NK-92 (cell line): ENCODE results near the gene SUPV3L1.

Experiments used
- DNase-seq: peaks from one replicate; lab custom pipeline; 2025; ENCODE audit not compliant: unreplicated experiment; lab: John Stamatoyannopoulos, UW

SUPV3L1 gene

DNA sequence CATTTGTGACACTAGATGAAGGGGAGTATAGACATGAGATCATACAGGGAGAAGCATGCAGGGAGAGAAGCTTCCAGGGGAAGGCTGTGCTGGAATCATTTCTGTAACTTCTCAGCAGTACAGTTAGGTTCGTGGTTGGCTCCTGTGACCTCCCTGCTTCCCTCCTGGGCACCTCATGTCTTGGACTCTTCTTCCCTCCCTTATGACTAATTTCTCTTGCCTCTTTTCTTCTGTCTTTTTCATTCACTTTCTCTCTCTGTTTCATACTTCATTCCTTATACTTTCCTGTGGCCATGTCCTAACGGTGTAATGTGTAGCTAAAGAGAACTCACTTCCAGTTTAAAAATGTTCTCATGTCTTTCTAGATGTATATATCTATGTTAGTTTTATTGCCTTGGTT, 21.0 kb downstream of the SUPV3L1 start:
- DNase-seq: no peak

GRCh38 chr10:69202332-69202731, 22.3 kb downstream of the SUPV3L1 start:
- no peak for DNase-seq

- DNase-seq: no peak
Measured at GRCh38 chr10:69208761-69209160, 28.7 kb downstream of the SUPV3L1 start.

DNA sequence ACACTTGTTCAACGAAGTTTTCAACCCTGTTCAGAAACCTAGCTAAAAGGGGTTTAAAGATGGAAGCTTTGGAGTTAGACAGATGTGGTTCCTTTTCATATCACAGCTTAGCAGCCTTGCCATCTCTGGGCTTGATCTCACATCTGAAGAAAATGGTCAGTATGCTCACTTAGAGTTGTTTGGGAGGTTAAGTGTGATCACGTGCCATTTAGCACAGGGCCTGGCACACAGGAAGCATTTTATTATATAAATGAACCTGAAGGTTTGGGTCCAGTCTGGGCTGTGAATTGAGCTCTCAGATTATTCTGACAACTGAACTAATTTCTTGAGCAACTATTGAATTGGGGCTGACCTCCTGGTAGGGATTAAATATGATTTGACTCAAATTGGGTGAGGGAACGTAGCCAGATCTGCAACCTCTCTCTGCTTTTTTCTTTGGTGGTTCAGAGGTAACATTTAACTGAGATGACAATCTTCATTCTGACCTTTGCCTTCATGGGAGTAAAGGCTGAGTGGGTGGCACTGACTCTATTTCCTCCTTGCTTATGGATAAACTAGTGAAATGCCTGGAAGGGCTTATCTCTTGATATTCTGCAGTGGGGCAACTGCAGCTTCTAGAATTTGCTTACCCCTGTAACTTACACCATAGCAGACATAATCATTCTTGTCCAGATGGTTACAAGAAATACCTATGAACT, 29.9 kb downstream of the SUPV3L1 start:
- no peak for DNase-seq

- DNase-seq: no peak
Measured at GRCh38 chr10:69211104-69211503, 31.1 kb downstream of the SUPV3L1 start.

DNA sequence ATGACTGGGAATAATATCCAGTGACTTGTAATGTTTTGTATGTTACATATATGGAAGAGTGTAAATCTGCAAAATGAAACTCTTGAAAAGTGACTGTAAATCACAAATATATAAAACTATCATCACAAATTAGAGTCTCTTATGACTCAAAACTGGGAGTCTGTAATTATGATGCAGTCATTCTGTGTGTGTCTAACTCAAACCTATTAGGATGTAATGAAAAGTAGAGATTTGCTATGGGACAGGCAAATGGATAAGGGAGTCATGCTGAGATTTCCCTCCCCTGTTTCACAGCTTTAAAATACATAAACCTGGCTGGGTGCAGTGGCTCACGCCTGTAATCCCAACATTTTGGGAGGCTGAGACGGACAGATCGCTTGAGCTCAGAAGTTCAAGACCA, 31.5 kb downstream of the SUPV3L1 start:
- DNase-seq: no peak

- no peak for DNase-seq
Measured at GRCh38 chr10:69213591-69214311, 33.7 kb downstream of the SUPV3L1 start.

DNA sequence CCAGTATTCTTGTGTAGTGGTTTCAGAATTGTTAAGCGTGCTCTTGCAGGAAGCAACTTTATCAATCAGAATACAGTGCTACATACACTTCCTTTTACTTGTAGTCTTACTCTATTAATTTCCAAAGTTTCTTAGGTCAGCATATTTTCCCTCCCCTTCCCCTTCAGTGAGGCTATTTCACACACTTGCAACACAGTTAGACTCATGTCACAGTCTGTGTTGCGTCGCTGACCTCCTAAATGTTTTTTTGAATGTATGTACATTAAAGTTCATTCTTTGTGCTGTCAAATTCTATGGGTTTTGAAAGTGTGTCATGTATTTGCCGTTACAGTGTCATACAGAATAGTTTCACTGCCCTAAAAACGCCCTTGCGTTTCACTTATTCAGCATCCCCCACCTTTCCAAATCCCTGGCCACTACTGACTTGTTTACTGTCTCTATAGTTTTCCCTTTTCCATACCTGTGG, 34.7 kb downstream of the SUPV3L1 start:
- DNase-seq: no peak

DNA sequence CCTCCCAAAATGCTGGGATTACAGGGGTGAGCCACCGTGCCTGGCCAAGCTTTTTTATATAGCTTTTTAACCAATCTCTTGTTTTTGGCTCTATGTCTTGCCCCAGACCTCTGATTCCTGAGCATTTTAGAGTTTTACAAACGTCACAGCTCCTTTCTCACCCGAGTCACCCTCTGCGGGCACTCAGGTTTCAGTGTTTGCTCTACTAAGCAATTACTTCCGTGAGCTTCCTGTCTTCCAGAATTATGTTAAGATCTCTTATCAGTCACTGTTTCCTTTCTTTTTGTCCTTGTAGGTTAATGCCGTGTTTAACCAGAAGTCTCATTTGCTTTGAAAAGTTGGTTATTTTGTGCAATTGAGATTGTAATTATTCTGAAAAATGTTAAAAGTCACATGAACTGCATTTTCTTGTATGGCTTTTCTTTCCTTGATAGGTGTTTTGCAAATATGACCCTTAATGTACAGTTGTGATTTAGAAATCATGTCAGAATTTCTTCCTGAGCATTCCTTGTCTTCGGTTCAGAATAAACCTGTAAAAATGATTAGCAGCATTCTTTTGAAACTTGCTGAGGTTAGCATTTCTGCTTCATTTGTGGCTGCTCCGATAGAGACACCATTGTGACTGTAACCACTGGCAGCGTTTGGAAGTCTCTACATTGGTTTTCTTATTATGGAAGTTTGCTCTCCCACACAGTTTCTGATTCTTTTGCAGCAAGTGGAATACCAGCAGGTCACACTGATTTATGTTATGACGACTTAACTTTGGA, 35.6 kb downstream of the SUPV3L1 start:
- DNase-seq: no peak

GRCh38 chr10:69216577-69217118, 36.6 kb downstream of the SUPV3L1 start:
- no peak for DNase-seq

- no peak for DNase-seq
Measured at GRCh38 chr10:69217119-69217754, 37.2 kb downstream of the SUPV3L1 start.

- DNase-seq: no peak
Measured at GRCh38 chr10:69218831-69219230, 38.8 kb downstream of the SUPV3L1 start.

DNA sequence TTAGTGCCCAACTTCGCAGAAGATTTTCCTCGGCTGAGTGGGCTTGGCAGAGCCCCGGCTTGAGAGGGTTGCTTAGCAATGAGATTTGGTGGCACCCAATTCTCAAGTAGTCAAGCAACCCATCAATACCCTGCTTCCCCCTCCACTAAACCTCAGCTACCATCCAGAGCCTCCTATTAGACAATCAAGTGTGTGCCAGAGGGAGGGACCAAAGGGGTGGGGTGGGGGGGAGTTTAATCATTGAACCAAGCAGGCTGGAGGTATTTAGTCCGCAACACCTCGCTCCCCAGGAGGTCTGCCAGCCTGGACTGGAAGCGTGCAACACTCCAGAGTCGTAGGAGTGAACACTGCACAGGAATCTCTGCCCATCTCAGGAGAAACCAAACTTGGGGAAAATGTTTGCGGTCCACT, 40.0 kb downstream of the SUPV3L1 start, which contains the start of gene HKDC1:
Gene HKDC1, plus strand, starts transcription at position 292 of the 411 bp plus-strand sequence. Its CDS starts 104 bp downstream, at position 396.
- DNase-seq: no peak

DNA sequence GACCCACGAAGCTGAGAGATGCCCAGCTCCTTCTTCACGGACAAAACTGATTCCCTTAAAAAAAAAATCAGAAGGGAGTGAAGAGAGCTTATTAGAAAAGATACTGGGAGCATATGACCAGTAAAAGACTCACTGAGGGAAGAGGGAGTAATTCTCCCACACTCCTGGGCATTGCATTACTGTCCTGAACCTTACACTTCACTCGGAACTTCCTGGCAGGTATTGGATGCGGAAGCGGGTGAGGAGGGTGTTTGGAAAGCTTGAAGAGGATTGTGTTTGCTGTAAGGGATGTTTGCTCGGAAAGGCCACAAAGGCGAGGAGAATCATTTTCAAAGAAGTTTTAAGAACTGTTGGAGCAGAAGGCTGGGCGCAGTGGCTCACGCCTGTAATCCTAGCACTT, 40.5 kb downstream of the SUPV3L1 start:
- no peak for DNase-seq

DNA sequence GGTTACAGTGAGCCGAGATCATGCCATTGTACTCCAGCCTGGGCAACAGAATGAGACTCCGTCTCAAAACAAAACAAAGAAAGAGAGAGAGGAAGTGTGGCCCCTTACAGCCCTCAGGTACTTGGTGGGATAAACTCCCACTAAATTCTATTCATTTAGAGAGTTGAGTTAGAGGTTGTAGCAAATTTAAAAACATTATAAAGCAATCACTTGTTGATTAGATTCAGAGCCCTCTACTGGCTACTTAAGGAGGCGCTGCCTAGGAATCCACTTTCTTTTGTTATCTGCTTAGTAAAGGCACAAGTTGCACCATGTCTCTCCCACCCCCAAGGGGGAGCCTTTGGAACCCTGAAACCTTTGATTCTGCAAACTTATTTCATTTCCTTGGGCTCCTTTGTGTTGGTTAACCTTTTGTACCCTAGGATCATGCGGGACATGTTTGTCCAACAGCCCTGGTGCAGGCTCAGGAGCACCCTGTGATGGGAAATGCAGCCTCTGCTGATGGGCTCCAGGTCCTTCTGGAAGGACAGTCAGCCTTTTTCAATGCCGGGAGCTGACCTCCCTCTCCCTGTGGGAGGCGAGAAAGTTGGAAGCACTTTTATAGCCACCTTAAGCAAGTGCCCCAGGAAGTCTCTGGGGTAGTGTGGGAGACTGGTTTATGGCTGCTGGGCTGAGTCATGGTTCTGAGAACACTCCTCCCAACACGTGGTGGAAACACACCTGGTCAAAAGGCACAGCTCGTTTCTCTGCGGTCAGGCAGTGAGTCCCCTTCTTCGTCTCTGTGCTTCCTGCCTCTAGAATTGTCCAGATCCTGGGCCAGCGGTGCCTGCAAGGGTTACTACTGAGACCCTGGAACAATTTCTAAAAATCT, 42.4 kb downstream of the SUPV3L1 start:
- no peak for DNase-seq

GRCh38 chr10:69223028-69223342, 43.0 kb downstream of the SUPV3L1 start:
- DNase-seq: no peak

- no peak for DNase-seq
Measured at GRCh38 chr10:69224862-69225657, 45.0 kb downstream of the SUPV3L1 start.

DNA sequence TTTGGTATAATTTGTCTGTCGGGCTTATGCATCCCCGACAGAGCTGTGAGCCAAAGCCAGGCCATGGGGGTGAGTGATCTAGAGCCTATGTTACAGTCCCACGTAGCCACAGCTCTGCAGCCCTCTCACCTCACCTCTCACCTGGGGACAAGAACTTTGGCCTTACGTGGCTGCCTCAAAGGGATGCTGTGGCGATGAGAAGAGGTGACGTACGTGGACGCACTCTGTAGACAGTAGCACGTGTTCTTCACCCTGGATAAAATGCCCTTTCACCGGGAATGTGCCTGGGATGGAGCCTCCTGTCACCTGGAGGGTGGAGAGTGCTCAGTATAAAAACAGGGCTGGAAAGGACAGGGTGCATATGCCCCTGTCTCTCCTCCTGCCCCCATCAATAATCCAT, 45.6 kb downstream of the SUPV3L1 start:
- no peak for DNase-seq

- no peak for DNase-seq
Measured at GRCh38 chr10:69226919-69227450, 47.0 kb downstream of the SUPV3L1 start.
